A172 (cell line): ENCODE data around the gene CLPTM1L. TPM values are rescaled to one million over a fixed set of nuclear protein-coding genes. Genes with fewer than 3 reads are reported as not detected.
"Not testable (repeated sequence)": the region's sequence is repeated elsewhere in the genome, so short reads cannot be mapped to it uniquely, and the experiment has no call there.

Experiments
- DNase-seq: peaks from one replicate; pipeline ENCODE4 v3.0.0-alpha.2; 2015; ENCODE audit warnings: low spot score
- total RNA-seq: library from RNA; depleted of rRNA; stranded (reverse); fragments of >200 nt; shearing (Covaris generic); gene quantifications from 2 replicates; pipeline ENCODE4 v1.2.3, GENCODE V29; 2014

Gene CLPTM1L
- total RNA-seq, 1 experiment from 2014 or later, result 287 TPM

DNA sequence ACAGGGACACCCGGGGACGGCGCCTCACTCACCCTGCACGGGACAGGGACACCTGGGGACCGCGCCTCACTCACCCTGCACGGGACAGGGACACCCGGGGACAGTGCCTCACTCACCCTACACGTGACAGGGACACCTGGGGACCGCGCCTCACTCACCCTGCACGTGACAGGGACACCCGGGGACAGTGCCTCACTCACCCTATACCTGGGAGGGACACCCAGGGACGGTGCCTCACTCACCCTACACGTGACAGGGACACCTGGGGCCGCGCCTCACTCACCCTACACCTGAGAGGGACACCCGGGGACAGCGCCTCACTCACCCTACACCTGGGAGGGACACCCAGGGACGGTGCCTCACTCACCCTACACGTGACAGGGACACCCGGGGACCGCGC, 53.9 kb downstream of the CLPTM1L start:
- not testable (repeated sequence) for DNase-seq

DNA sequence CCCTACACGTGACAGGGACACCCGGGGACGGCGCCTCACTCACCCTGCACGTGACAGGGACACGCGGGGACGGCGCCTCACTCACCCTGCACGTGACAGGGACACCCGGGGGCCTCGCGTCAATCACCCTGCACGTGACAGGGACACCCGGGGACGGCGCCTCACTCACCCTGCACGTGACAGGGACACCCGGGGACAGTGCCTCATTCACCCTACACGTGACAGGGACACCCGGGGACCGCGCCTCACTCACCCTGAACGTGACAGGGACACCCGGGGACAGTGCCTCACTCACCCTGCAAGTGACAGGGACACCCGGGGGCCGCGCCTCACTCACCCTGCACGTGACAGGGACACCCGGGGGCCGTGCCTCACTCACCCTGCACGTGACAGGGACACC, 55.3 kb downstream of the CLPTM1L start:
- DNase-seq, result not testable (repeated sequence)

DNA sequence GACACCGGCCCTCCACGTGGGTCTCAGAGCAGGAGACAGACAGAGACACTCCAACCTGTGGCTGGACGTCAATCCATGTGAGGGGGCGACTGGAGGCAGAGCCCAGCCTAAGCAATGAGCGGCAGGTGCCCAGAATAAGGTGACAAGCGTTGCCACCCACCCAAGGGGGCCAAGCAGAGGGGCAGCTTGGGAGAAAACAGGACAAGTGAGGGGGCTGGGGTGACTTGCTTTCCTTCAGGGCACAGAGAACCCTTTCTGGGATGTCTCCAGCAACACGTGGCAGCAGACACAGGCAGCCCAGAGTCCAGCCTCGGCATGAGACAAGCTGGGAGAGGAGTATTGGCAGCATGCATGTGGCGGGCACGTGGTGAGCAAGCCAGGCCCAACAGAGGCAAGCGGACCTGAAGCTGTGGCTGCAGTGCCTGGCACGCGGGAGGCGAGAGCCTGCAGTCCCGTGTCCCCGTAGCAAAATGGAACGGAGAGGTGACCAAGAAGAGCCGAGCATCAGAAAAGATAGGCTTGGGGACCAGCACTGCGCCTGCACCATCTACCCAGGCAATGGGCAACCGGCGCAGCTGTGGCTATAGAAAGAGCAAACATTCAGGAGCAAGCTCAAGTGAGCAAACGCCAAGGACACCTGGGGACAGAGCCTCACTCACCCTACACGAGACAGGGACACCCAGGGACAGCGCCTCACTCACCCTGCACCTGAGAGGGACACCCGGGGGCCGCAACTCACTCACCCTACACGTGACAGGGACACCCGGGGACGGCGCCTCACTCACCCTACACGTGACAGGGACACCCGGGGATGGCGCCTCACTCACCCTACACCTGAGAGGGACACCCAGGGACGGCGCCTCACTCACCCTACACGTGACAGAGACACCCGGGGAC, 56.2 kb downstream of the CLPTM1L start:
- DNase-seq, result no peak

DNA sequence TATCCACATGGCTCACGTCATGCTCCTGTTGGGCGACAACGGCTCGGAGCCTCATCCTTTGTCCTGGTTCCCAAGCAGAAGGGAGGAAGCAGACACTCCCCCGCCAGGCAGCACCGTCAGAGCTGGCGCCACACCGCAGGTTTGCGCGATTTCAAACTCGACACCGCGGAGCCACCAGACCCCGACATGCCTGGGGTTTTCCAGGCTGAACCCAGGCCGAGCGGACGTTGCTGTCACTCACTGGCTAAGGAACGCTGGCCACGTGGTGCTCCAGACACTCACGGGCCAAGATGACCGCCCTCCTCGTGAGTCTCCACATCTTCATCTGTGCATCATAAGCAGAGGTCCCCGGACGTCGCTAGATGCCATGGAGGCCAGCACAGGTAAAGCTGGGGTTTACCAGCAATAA, 59.0 kb downstream of the CLPTM1L start:
- DNase-seq, result no peak

DNA sequence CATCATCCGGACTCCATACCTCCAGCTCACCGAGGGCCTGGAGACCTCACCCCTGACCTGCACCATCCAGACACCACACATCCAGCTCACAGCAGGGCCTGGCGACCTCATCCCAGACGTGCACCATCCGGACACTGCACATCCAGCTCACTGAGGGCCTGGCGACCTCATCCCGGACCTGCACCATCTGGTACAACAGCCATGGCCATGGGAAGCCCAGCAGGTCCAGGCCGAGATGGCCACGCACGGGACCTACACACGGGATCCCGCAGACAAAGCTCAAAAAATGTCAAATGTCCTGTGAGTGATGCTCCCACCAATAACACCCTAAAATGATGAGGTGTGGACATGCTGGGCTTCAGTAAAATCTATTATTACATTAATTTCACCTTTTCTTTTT, 59.8 kb downstream of the CLPTM1L start:
- no peak for DNase-seq

DNA sequence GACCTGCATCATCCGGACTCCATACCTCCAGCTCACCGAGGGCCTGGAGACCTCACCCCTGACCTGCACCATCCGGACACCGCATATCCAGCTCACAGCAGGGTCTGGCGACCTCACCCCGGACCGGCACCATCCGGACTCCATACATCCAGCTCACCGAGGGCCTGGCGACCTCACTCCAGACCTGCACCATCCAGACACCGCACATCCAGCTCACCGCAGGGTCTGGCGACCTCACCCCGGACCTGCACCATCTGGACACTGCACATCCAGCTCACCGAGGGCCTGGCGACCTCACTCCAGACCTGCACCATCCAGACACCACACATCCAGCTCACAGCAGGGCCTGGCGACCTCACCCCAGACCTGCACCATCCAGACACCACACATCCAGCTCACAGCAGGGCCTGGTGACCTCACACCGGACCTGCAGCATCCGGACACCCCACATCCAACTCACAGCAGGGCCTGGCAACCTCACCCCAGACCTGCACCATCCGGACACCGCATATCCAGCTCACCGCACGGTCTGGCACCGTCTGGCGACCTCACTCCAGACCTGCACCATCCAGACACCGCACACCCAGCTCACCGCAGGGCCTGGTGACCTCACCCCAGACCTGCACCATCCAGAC, 60.4 kb downstream of the CLPTM1L start:
- DNase-seq, result not testable (repeated sequence)

DNA sequence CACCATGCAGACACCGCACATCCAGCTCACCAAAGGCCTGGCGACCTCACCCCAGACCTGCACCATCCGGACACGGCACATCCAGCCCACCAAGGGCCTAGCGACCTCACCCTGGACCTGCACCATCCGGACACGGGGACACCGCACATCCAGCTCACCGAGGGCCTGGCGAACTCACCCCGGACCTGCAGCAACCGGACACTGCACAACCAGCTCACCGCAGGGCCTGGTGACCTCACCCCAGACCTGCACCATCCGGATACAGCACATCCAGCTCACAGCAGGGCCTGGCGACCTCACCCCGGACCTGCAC, 61.2 kb downstream of the CLPTM1L start:
- not testable (repeated sequence) for DNase-seq

DNA sequence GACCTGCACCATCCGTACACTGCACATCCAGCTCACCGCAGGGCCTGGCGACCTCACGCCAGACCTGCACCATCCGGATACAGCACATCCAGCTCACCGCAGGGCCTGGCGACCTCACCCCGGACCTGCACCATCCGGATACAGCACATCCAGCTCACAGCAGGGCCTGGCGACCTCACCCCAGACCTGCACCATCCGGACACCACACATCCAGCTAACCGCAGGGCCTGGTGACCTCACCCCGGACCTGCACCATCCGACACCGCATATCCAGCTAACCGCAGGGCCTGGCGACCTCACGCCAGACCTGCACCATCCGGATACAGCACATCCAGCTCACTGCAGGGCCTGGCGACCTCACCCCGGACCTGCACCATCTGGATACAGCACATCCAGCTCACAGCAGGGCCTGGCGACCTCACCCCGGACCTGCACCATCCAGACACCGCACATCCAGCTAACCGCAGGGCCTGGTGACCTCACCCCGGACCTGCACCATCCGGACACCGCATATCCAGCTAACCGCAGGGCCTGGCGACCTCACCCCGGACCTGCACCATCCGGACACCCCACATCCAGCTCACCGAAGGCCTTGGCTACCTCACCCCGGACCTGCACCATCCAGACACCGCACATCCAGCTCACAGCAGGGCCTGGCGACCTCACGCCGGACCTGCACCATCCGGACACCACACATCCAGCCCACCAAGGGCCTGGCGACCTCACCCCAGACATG, 61.7 kb downstream of the CLPTM1L start:
- DNase-seq, result not testable (repeated sequence)

DNA sequence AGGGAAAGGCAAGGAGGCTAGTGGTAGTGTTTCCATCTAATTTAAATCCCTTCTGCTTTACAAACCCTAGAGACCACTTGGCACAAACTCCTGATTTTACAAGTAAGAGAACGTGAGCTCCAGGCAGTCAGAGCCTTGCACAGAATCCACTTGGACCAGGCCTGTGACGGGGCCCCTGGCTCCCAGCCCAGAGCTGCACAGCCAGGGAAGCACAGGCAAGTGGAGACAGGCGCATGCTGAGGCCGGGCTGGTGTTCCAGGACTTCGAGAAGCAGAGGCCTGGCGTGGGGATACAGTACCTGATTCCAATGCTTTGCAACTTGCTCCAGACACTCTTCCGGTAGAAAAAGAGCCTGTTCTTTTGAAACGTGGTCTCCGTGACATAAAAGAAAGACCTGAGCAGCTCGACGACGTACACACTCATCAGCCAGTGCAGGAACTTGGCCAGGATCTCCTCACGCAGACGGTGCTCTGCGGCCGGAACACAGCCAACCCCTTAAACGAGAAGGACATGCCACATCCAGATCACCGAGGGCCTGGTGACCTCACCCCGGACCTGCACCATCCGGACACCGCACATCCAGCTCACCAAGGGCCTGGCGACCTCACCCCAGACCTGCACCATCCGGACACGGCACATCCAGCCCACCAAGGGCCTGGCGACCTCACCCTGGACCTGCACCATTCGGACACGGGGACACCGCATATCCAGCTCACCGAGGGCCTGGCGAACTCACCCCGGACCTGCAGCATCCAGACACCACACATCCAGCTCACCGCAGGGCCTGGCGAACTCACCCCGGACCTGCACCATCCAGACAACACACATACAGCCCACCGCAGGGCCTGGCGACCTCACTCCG, 62.5 kb downstream of the CLPTM1L start:
- no peak for DNase-seq

DNA sequence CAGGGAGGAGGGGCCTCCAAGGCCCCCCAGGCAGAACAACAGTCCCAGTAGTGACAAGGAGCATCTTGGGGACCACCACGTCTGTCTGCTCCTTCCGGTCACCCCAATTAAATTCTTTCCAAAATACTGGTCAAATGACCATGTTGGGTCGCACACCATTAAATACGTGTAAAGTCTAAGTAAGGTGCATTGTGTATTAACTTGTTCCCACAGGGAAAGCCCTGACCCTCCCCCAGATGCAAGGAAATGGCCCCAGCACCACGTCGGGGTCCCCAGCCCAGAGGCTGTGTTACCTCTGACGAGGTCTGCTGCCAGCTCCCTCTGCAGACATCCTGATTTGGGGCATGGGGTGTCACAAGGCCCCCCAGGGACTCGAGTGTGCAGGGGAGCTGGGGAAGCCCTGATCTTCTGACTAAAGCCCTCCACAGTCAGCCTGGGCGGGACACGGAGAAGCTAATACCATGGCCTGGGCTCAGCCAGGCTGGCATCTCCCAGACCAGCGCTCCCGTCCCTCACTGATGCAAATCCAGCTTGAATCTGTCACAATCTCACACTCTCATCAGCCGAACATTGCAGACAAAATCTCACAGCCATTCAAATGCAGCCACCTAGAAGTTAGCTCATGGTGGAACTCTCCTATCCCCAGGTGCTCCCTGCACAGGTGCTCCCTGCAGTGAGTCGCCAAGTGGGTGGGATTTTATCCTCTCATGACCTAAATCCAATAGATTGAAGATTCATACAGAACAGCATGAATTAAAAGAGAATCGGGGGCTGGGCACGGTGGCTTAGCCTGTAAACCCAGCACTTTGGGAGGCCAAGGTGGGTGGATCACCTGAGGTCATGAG, 63.6 kb downstream of the CLPTM1L start:
- DNase-seq, result no peak

DNA sequence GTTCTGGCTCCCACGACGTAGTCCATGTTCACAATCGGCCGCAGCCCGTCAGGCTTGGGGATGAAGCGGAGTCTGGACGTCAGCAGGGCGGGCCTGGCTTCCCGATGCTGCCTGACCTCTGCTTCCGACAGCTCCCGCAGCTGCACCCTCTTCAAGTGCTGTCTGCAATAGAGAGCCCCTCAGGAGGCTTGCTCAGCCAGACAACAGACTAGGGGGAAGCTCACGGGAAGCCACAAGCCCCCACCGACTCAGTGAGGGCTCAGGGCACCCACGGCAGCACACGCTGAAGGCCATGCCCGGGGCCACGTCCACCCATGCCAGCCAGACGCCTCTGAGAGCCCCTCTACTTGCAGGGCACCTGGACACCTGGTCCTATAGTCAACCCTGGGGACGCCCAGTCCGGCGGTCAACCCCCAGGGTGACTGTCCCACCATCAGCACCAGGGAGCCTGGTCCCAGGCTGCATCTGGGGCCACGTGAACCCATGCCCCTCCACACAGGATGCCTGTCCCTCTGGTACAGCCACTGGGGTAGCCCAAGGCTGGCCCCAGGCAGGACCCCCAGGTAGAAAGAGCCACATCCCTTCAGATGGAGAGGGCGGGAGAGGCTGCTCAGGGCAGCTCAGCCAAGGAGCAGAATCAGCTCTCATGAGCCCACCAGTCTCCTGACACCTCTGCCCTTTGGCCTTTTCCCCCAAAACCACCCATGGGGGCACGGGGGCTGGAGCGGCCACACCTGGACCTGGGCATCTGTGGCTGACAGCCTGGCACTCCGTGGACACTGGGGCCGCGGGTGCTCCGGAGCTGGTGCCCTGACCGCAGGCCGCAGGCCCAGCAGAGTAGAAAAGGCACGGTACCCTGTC, 64.5 kb downstream of the CLPTM1L start:
- no peak for DNase-seq

DNA sequence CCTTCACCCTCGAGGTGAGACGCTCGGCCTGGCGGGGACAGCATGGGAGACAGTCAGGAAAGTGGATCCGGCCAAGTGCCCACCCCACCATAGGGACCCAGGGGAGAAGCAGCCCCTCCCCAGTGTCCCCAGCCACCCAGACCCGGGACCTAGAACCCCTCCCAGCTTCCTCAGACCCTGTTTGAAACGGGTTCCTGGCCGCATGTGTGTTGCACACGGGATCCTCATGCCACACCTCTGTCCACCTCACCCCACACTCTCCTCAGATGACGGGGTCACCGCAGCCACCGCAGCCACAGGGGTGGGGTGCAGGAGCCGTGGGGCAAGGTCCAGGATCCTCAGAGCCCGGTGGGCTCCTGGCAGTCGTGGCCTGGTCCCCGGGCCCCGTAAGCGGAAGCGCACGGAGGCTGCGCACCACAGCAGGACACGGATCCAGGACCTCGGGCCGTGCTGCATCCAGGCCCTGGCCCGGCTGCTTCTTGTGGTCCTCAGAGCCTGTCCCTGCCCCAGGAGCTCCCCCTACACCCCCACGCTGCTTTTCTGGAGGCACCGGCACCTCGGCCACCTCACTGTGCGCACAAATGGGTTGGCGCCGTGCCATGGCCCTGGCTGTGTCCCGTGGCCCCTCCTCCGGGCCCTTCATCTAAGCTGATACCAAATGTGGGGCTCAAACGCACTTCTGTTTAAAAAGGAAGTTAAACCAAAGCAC, 65.3 kb downstream of the CLPTM1L start:
- DNase-seq, result no peak

DNA sequence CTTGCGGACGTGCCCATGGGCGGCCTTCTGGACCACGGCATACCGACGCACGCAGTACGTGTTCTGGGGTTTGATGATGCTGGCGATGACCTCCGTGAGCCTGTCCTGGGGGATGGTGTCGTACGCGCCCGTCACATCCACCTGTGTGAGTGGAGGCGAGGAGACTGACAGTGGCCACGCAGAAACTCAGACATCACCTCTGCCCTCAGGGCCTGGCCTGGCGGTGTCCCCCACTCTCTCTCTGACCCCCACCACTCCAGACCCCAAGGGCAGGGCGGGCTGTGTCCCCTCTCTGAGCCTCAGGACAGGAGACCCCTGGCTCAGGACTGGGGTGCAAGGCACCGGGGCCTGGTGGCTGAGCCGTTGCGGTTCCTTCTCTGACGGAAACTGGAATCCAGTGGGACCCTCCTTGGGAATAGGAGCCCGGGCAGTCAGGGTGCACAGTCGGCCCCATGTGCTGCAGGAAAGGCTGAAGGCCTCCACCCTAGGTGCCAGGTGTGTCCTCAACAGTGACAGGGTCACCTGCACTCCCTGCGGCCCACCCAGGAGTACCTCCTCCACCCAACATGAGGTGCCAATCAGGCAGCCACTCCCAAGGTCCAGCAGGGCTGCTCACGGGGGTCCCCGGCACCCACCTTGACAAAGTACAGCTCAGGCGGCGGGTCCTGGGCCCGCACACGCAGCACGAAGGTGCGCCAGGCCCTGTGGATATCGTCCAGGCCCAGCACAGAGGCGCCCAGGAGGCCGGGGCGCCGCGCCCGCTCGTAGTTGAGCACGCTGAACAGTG, 66.0 kb downstream of the CLPTM1L start:
- no peak for DNase-seq

DNA sequence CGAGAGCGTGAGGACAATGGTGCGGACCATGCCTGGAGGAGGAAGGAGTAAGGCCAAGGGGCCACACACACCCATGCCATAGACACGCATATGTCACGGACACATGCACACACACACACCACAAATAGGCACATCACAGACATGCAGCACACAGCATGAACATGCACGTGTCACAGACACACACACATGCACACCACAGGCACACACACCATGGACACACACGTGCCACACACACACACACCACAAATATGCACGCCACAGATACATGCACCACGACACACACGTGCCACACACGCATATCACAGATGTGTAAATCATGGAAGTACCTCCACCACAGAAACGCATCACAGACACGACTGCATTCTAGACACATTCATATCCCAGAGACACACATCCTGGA, 66.7 kb downstream of the CLPTM1L start:
- no peak for DNase-seq

DNA sequence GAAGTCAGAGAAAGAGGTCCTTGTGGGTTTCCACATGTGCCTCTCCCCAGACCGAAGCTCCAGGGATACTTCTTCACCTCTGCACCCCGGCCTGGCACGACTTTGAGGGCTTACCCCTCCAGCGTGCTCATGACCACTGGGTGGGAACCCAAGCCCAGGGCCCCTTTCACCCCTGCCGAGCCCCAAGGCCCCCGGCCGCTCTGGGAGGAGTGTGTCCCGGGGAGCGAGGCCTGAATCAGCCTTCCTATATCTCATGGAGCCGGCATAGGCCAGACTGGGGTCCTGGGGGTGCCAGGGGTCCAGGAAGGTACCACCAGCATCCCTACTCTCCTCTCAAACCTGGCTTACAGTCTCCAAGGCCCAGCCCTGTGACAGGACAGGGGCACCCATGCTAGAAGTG, 67.1 kb downstream of the CLPTM1L start:
- DNase-seq, result no peak

DNA sequence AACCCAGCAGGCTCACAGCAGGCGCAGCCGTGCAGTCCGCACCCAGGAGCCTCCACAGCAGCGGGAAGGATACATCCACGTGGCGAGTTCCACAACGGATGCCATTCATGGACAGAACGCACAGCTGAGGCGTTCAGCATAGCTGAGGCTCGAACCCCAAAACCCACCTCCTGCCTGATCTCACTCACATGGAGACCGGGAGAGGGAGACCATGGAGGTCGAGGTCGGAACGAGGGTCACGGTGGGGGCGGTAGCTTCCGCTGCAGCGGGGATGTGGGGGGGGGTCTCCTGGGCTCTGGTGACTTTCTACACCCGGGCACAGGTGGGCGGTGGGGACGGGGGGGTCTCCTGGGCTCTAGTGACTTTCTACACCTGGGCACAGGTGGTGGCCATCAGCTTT, 67.6 kb downstream of the CLPTM1L start:
- DNase-seq, result no peak

DNA sequence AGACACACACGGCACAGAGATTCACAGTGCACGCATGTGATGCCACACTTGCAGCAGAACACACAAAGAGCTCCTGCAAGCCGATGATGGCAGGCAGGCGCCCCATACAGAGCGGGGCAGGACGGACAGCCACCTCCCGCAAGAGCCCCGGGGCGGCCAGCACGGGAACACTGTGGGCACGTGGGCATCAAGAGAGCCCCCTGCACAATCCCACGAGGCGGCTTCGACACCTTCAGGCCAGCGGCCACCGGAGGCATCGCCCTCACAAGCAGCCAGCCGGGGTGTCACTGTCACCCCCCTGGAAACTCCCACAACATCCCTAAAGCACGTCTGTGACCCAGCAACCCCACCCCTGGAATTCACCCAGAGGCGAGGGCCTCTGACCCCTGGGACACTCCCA, 68.0 kb downstream of the CLPTM1L start:
- DNase-seq, result no peak
